ENCODE data around the gene NIBAN1.

DNA sequence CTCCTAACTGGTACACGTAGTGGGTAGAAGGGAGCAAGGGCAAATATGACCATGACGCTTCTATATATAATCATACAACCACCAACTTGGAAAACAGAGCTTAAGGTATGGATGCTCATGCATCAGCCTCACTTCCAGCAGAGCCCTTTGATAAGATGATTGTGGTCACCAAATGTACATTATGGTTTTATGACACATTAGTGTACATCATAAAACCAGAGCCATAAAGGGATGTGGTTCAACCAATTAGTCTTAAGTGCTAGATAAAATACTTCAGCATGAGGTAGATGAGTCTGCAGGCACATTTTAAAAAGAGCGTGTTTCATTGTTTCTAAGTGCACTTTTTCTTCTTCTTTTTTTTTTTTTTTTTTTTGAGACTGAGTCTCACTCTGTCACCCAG lies 43.7 kb downstream of the NIBAN1 start:
- no peak for TF ChIP-seq CTCF (IDR thresholded peaks at IDR 0.05; ENCODE audit: low read depth, low read length)
- no peak for TF ChIP-seq EZH2phosphoT487 (IDR thresholded peaks at IDR 0.05; ENCODE audit: low read depth)

Data from OCI-LY3 (cell line).